CD4-positive, alpha-beta T cell treated with Interleukin-17A for 1 hour (primary cell): ENCODE results near the gene IRF2.
"Not testable (repeated sequence)": the region's sequence is repeated elsewhere in the genome, so short reads cannot be mapped to it uniquely, and the experiment has no call there.

Experiments
- DNase-seq: peaks from one replicate; pipeline ENCODE4 v3.0.0-alpha.2; 2020

The IRF2 gene

DNA sequence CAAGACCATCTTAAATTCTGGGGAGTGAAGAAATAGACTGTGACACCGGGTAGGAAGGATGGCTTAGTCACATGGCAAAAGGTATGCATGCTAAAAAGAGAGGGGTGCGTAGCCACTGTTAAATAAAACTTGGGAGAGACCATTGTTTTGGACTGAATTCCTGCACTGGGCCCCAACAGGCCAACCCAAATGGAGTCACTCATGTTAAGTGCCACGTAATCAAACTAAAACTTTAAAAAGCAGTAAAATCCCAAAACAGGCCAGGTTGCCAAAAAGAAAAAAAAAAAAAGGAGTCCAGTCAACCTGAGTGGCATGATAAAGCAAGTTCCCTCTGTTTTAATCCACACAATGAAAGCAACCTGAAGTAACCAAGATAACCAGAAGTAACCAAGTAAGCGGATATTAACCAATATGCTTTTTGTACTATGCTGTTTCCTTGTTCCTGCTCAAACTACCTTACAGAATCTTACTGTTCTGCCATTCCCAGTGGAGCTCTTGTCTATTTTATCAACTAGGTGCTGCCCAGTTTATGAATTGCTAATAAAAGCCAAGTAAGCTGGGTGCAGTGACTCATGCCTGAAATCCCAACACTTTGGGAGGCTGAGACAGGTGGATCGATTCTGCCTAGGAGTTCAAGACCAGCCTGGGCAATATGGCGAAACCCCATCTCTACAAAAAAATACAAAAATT is 132.0 kb downstream of the IRF2 start:
- no peak for DNase-seq

DNA sequence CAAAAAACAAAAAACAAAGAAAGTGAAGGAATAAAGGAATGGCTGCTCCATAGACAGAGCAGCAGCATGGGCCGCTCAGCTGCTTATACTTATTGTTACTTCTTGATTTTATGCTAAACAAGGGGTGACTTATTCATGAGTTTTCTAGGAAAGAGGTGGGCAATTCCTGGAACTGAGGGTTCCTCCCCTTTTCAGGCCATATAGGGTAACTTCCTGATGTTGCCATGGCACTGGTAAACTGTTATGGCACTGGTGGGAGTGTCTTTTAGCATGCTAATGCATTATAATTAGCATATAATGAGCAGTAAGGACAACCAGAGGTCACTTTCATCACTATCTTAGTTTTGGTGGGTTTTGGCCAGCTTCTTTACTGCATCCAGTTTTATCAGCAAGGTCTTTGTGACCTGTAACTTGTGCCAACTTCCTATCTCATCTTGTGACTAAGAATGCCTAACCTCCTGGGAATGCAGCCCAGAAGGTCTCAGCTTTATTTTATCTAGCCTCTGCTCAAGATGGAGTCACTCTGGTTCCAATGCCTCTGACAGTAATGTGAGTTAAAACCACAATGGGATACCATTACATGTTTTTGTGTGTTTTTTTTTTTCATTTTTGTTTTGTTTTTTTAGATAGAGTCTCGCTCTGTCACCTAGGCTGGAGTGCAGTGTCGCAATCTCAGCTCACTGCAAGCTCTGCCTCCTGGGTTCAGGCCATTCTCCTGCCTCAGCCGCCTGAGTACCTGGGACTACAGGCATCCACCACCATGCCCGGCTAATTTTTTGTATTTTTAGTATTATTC is 134.8 kb downstream of the IRF2 start:
- DNase-seq = not testable (repeated sequence)

DNA sequence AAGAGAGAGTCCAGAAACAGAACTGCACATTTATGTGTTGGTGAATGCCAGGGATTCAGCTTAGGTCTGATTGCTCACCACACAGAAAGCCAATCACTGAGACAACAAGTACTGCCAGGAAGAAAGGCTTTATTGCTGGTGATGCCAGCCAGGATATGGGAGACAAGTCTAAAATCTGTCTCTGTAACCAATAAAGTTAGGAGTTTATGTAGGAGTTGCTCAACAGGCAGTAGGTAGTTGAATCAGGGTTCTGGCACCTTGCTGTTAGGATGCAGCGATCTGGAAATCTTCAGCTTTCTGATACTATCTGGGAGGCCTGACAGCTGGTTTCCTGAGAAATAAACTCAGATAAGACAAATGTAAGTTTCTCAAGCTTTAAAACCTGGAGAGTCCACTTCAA is 136.4 kb downstream of the IRF2 start:
- no peak for DNase-seq
